Measurements from ENCODE around the gene ABCC1. TPM values are rescaled to one million over a fixed set of nuclear protein-coding genes. Genes with fewer than 3 reads are reported as not detected.
"Not testable (repeated sequence)": the region's sequence is repeated elsewhere in the genome, so short reads cannot be mapped to it uniquely, and the experiment has no call there.

ABCC1 gene
- total RNA-seq, 2 experiments from 2014 or later: 64.5 to 67.6 TPM

- TF ChIP-seq, protein P1, sequence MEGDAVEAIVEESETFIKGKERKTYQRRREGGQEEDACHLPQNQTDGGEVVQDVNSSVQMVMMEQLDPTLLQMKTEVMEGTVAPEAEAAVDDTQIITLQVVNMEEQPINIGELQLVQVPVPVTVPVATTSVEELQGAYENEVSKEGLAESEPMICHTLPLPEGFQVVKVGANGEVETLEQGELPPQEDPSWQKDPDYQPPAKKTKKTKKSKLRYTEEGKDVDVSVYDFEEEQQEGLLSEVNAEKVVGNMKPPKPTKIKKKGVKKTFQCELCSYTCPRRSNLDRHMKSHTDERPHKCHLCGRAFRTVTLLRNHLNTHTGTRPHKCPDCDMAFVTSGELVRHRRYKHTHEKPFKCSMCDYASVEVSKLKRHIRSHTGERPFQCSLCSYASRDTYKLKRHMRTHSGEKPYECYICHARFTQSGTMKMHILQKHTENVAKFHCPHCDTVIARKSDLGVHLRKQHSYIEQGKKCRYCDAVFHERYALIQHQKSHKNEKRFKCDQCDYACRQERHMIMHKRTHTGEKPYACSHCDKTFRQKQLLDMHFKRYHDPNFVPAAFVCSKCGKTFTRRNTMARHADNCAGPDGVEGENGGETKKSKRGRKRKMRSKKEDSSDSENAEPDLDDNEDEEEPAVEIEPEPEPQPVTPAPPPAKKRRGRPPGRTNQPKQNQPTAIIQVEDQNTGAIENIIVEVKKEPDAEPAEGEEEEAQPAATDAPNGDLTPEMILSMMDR (IDR thresholded peaks at IDR 0.05): no peak
- Mint-ChIP-seq H3K4me3 (no peak overlapping the region), H3K36me3 (ENCODE audit: low read depth) (no peaks in the 10 kb centered on the region), H3K27me3 (no peaks in the 10 kb centered on the region), H3K4me1 (ENCODE audit: low read depth) (no peaks in the 10 kb centered on the region), H3K9me3 (peaks cover 6% of the 10 kb centered on the region), H3K27ac (no peak overlapping the region)
- POLR2A ChIA-PET: no interaction called here
- CTCF ChIA-PET: interaction anchor here (1.1 kb wide), 1 partner anchor 10 kb away, joined by 7 read pairs; no protein-coding TSS in a partner anchor
- ATAC-seq: no peak
- intact Hi-C loops (cut with micrococcal nuclease): no loop called here
- no peak for DNase-seq
Observed at GRCh38 chr16:16176328-16176727, 226.9 kb downstream of the ABCC1 start.

DNA sequence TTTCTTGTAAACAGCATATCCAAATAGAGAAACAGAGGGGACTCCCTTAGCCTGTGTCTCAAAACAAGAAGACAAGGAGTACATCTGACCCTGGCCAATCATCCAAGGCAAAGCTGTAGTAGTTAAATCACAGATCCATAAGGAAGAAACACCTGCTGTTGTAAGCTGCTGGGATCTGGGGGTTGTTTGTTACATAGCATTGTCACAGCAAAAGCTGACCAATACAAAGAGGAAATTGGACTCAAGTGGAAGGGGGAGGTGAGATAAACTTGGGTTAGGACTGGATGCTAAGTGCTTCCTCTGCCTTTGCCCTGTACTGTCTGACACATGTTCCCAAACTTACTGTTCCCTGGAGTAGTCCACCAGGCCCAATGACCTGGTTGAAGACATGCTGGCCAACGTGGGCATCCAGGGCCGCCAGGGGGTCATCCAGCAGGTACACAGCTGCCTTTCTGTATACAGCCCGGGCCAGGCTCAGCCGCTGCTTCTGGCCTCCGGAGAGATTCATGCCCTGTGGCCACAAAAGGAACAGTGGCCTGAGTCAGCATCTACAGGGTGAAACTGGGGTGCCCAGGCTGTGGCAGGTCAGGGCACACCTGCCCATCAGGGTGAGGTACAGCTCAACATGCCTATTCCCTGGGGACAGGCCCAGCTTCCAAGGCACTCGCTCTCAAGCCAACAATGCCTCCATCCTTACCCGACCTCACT, 229.2 kb downstream of the ABCC1 start:
- H3K27me3 Mint-ChIP-seq: no peaks in the 10 kb centered on the region
- DNase-seq (no peak), ATAC-seq (no peak)
- peaks cover 6% of the 10 kb centered on the region for H3K9me3 Mint-ChIP-seq
- H3K4me1 Mint-ChIP-seq (ENCODE audit: low read depth): no peaks in the 10 kb centered on the region
- no peak overlapping the region for H3K4me3 Mint-ChIP-seq
- ChIA-PET POLR2A (no interaction called here), CTCF (interaction anchor here (0.8 kb wide), 1 partner anchor 11 kb away, joined by 4 read pairs; no protein-coding TSS in a partner anchor)
- no peaks in the 10 kb centered on the region for H3K36me3 Mint-ChIP-seq (ENCODE audit: low read depth)
- H3K27ac Mint-ChIP-seq: no peak overlapping the region
- intact Hi-C loops (cut with micrococcal nuclease): no loop called here
- TF ChIP-seq, protein P1 (IDR thresholded peaks at IDR 0.05): no peak

GRCh38 chr16:16181748-16182147, 232.3 kb downstream of the ABCC1 start:
- H3K4me3 Mint-ChIP-seq; DNase-seq; POLR2A ChIA-PET; ATAC-seq; H3K4me1 Mint-ChIP-seq (ENCODE audit: low read depth); H3K9me3 Mint-ChIP-seq; intact Hi-C loops (cut with micrococcal nuclease); H3K27me3 Mint-ChIP-seq; CTCF ChIA-PET; H3K36me3 Mint-ChIP-seq (ENCODE audit: low read depth); H3K27ac Mint-ChIP-seq: not testable (repeated sequence)

DNA sequence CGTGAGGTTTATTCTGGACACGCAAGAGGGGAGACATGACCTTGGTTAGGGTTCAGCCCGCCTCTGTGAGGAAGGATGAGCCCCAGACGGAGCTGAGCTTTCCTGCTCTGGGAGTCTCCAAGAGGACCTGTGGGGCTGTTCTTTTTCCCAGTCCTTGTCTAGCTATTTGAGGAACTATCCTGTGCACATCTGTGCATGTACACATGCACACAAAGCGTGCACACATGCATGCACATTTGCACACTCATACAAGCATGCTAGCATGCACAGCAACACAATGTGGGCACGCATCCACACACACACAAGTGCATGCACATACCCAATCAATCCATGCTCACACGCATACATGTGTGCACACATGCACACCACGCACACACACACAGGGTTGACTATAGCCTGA, 233.5 kb downstream of the ABCC1 start:
- TF ChIP-seq, protein P1 (IDR thresholded peaks at IDR 0.05): no peak
- intact Hi-C loops (cut with micrococcal nuclease): no loop called here
- POLR2A ChIA-PET: no interaction called here
- Mint-ChIP-seq H3K4me3 (no peak overlapping the region), H3K36me3 (ENCODE audit: low read depth) (no peaks in the 10 kb centered on the region), H3K27ac (no peak overlapping the region), H3K9me3 (no peaks in the 10 kb centered on the region), H3K27me3 (no peaks in the 10 kb centered on the region), H3K4me1 (ENCODE audit: low read depth) (no peaks in the 10 kb centered on the region)
- ATAC-seq (no peak), DNase-seq (no peak)
- CTCF ChIA-PET: interaction anchor here (1.3 kb wide), 1 partner anchor 362 kb away, joined by 4 read pairs; no protein-coding TSS in a partner anchor

DNA sequence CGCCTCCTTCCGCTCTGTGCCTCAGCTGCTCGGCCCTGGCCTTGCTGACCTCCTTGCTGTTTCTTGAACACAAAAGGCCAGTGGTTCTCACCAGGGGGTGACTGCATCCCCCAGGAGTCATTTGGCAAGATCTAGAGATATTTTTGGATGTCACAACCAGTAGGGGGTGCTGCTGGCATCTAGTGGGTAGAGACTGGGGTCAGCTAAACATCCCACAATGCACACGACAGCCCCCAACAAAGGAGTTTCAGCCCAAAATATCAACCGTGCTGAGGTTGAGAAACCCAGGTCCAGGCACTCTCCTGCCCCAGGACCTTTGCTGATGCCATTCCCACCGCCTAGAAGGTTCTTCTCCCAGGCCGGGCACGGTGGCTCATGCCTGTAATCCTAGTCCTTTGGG, 234.1 kb downstream of the ABCC1 start:
- ATAC-seq (no peak), DNase-seq (no peak)
- Mint-ChIP-seq H3K4me1 (ENCODE audit: low read depth) (no peaks in the 10 kb centered on the region), H3K36me3 (ENCODE audit: low read depth) (no peaks in the 10 kb centered on the region), H3K27ac (no peak overlapping the region), H3K9me3 (no peaks in the 10 kb centered on the region), H3K27me3 (no peaks in the 10 kb centered on the region), H3K4me3 (no peak overlapping the region)
- CTCF ChIA-PET: interaction anchor here (1.3 kb wide), 1 partner anchor 362 kb away, joined by 4 read pairs; no protein-coding TSS in a partner anchor
- intact Hi-C loops (cut with micrococcal nuclease): no loop called here
- TF ChIP-seq, protein P1 (IDR thresholded peaks at IDR 0.05): peak; percentile 19
- POLR2A ChIA-PET: no interaction called here

Data from activated CD8-positive, alpha-beta T cell treated with anti-CD3 and anti-CD28 coated beads for 36 hours (primary cell).